Middle frontal gyrus (tissue), 1 donor: ENCODE measurements around the gene ADGRV1.
"Not testable (repeated sequence)": the region's sequence is repeated elsewhere in the genome, so short reads cannot be mapped to it uniquely, and the experiment has no call there.

Experiments
- DNase-seq: peaks from one replicate; pipeline ENCODE4 v3.0.0-alpha.2; 2015; ENCODE audit warnings: low spot score; ENCODE audit errors: extremely low spot score

Gene ADGRV1

DNA sequence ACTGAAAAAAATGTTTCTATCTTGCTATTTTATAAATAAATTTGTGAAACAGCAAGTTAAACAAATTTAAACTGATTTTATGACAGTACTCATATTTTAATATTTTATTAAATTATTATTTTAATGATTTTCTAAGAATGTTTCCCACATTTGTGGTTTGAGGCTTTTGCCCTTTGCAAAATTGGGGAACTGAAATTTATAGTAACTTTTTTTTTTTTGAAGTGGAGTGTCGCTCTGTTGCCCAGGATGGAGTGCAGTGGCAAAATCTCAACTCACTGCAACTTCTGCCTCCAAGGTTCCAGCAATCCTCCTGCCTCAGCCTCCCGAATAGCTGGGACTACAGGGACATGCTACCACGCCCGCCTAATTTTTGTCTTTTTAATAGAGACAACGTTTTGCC, 7.2 kb upstream of the ADGRV1 start:
- DNase-seq, result no peak

DNA sequence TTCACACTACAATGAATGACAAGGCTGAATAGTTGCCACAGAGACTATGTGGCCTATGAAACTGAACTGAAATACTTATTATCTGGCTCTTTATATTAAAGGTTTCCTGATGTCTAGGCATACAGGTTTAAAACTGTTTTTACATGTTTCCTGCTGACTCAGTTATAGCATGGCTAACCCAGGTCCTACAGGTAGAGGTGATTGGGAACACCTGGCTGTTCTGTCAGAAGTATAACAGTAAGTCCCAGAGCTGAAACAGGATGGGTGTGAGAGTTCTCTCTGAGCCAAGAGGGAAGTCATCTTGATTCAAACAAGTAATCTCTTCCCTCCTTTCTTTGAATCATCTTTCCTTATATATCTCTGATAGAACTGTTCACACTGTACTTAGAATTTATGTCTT, 4.9 kb upstream of the ADGRV1 start:
- no peak for DNase-seq

DNA sequence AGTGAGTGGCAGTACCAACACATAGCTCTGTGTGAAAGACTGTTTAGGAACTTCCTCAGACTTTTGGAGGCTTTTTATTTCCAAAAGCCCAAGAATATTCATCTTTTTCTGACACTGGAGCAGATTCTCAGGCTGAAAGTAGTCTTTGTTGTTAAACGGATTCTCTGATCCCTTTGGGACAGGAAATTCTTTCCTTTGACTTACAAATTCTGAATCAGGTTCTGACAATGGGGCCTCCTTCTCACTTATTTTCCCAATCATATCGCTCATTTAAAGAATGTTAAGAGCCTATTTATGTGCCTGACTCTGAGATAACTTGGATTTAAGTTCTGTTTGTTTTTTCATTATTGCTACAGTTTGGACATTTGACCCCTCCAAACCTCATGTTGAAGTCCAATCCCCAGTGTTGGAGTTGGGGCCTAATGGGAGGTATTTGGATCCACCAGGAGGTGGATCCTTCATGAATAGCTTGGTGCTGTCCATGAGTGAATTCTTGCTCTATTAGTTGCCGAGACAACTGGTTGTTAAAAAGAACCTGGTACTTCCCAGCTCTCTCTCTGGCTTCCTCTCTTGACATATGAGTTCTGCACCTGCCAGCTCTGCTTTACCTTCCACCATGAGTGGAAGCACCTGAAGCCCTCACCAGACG, 4.1 kb upstream of the ADGRV1 start:
- DNase-seq, result no peak

DNA sequence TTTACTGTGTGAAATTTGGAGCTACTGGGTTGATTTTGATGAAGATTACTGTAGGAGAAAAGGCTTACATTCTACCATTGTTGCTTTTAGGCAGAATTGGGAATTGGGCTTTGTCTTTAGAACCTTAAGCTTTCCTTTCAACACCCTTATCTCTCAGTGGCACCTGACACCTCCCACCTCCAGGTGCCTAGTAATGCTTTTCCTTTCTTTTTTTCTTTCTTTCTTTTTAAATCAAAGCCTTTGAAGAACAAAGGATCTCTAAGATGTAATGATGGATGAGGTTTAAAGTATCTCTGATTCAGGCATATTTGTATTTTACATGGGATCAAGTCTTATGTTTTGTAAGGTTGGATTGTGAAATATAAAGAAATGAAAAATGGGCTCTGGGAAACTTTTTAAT, 2.9 kb upstream of the ADGRV1 start:
- no peak for DNase-seq

DNA sequence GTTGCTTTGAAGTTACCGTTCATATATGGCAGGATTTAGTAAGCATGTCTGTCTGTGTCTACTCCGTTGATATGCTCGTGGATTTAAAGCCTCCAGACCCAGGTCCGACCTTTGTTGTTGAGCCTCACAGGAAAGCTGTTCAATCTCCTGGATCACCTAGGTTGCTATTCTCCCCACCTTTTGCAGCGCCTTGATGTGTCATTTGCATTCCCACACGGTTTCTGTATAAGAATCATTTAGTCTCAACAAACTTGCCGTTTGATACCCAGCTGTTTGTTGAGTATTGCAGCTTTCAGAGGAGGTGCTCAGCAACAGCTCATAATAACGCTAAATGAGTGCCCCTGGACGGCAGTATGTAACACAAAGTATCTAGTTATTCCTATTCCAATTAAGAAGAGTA, 1.2 kb upstream of the ADGRV1 start:
- DNase-seq, result no peak

DNA sequence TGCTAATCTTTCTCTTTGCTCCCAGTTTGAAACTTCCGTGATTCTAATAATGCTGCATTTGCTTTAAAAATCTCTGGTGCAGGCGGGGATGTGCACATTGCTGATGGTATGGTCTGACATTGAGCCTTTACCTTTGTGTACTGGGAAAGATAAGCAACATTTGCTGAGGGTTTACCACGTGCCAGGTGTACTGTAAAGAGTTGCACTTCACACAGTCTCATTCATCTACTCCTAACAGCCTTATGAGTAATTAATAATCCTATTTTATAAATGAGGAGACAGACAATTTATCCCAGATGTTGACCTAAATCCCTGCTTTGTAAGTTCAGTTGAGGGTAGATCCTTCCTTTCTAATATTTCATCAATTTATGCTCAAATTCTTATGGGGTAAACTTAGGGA, 726 bp upstream of the ADGRV1 start:
- DNase-seq, result no peak

DNA sequence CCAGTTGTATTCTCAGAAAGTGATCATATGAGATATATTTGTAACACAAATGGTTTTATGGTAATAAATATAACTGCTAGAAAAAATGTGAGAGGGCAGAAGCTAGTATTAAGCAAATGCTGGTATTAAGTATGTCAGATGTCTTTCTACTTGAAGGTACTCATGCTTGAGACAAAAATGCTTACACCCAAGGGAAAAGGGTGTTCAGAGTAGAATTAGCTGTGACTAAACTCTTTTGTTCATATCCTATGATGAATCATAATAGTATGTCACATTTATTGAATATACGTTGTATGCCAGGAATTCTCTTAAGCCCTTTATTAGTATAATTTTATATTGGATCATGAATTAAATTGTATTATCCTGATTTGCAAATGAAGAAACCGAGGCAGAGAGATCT, 2.2 kb downstream of the ADGRV1 start:
- DNase-seq, result no peak

DNA sequence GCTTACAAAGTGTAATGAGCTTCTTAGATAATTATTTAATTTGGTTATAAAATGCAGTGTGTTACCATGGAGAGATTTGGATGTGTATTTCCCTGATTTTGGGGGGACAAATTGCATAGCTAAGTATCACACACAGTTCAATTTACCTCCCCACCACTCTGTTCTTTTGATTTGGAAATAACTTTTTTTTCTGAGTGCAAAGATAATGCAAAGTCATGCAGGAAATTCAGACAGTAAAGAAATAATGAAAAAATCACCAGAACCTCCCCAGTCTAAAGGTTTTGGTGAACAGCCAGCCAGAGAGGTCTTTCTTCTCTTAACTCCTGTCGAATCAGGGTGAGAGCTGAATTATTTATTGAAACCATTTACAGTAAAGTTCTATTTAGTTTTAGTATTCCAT, 3.2 kb downstream of the ADGRV1 start:
- DNase-seq, result no peak

DNA sequence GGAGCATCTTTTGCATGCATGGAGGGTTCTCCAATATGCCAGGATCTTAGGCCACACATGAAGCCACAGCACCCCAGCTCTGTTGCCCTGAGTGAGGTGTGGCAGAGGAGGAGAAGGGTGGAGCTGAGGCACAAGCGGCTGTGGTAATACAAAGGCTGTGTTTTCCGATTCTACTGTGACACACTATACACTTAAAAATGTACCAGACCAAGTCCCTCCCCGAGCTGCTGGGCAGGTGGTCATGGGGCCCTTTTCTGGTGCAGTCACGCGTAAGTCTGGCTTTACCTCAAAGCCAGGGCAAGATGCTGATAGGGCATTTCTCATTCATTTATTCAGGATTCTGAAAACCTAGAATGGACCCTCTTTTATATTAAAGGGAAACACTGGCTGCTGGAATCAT, 3.7 kb downstream of the ADGRV1 start:
- no peak for DNase-seq

DNA sequence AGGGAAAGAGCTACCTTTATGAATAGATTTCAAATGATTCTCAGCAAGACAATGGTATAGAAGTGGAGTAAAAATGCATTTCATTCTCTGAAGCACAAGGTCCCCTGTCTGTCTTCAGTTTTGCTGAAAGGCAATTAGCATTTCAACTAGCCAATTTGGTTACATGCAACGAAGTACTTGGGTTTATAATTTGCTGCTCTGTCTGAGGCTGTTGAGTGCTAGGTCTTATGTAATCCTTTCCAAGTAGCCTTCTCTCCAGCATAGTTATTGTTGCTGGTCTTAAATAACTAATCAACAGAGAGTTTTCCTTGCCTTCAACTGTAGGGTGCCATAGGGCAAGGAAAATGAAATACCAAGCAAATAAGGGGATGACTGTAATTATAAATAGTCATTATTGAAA, 4.5 kb downstream of the ADGRV1 start:
- no peak for DNase-seq

DNA sequence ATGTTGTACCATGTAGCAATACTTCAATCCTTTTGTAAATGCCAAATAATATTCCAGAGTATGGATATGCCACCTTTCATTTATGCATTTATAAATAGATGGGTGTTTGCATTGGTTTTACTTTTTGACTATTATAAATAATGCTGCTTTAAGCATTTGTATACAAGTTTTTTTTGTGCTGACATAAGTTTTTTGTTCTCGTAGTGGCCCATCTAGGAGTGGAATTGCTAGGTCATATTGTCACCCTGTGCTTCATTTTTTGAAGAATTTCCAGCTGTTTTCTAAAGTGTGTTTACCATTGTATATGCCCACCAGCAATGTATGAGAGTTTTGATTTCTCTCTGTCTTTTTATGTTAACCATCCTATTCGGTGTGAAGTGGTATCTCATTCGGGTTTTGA, 6.9 kb downstream of the ADGRV1 start:
- no peak for DNase-seq

DNA sequence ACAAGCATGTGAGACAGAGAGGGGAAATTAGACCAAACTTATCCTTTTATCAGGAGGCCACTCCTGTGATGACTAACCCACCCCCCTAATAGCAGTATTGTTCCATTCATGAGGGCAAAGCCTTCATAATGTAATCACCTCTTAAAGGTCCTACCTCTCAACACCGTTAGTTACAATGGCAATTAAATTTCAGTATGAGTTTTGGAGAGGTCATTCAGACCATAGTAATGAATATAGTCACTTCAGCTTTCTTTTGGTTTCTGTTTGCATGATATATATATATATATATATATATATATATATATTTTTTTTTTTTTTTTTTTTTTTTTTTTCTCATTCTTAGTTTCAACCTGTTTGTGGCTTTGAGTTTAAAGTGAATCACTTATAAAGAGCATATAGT, 10.5 kb downstream of the ADGRV1 start:
- no peak for DNase-seq

DNA sequence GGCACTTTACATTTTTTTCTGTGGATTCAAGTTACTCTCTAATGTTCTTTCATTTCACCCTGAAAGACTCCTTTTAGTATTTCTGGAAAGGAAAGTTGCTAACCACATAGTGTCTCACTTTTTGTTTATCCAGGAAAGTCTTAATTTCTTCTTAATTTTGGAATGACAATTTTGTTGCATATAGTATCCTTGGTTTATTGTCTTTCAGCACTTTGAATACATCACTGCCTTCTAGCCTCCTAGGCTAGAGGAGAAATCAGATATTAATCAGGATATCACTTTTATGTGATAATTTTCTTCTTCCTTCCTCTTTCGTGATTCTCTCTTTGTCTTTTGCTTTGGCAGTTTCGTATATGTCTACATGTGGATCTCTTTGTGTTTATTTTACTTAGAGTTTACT, 11.4 kb downstream of the ADGRV1 start:
- no peak for DNase-seq

DNA sequence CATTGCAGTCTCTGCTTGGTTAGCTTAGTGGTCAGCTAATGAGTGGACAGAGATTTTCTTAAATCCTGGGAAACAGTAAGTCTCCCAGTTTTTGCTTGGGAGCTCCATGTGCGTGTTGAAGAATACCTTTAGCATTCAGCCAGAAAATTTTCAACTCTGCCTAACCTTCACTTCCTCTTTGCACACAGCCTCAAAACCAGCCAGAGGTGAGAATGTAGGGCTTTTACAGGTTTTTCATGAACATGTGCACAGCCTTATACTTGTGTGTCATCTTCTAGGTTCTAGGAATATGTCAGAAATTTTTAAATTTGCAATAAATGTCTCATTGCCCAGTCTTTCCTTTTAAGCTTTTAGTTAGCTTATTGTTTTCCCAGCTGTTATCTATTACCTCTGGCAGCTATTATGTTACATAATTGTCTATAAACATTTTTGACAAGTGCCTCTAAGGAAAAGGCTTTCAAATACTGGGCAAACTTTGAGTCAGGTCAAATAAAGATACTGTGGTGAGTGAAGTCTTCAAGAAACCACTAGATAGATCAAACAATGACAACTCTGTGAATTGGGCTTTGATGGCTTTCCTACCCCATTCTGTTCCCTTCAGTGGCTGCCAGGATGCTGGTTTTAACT, 12.7 kb downstream of the ADGRV1 start:
- no peak for DNase-seq

DNA sequence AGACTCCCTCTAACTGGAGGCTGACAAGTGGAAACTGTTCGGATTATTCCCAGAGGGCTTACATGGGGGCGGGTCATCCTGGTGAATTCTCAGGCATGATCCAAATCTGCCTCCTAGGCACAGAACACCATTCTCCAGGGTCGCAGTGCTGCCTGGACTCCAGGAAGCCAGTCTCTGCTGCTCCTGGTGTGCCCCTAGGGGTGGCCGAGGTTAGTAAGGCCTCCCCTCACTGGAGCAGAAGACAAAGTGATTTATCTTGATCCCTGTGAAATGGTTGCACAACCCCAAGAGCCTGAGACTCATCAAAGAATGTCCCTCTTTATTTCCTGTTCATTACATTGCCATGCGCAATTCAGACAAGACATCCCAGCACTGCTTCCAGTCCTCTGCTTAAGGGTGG, 17.1 kb downstream of the ADGRV1 start:
- no peak for DNase-seq

DNA sequence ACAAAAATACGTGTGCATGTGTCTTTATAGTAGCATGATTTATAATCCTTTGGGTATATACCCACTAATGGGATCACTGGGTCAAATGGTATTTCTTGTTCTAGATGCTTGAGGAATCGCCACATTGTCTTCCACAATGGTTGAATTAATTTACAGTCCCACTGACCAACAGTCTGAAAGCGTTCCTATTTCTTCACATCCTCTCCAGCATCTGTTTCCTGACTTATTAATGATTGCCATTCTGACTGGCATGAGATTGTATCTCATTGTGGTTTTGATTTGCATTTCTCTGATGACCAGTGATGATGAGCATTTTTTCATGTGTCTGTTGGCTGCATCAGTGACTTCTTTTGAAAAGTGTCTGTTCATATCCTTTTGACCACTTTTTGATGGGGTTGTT, 18.0 kb downstream of the ADGRV1 start:
- DNase-seq, result not testable (repeated sequence)

DNA sequence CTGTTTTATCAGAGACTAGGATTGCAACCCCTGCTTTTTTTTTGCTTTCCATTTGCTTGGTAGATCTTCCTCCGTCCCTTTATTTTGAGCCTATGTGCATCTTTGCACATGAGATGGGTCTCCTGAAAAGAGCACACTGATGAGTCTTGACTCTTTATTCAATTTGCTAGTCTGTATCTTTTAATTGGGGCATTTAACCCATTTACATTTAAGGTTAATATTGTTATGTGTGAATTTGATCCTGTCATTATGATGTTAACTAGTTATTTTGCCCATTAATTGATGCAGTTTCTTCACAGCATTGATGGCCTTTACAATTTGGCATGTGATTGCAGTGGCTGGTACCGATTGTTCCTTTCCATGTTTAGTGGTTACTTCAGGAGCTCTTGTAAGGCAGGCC, 21.3 kb downstream of the ADGRV1 start:
- not testable (repeated sequence) for DNase-seq

DNA sequence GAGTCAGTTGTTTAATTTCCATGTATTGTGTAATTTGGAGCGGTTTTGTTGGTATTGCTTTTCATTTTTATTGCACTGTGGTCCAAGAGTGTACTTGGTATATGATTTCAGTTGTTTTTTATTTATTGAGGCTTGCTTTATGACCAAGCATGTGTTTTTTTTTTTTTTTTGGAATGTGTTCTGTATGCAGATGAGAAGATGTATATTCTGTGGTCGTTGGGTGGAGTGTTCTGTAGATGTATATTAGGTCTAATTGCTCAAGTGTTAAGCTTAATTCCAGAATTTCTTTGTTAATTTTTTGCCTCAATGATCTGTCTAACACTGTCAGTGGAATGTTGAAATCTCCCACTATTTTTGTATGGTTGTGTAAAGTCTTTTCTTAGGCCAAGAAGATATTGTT, 23.4 kb downstream of the ADGRV1 start:
- DNase-seq, result no peak

DNA sequence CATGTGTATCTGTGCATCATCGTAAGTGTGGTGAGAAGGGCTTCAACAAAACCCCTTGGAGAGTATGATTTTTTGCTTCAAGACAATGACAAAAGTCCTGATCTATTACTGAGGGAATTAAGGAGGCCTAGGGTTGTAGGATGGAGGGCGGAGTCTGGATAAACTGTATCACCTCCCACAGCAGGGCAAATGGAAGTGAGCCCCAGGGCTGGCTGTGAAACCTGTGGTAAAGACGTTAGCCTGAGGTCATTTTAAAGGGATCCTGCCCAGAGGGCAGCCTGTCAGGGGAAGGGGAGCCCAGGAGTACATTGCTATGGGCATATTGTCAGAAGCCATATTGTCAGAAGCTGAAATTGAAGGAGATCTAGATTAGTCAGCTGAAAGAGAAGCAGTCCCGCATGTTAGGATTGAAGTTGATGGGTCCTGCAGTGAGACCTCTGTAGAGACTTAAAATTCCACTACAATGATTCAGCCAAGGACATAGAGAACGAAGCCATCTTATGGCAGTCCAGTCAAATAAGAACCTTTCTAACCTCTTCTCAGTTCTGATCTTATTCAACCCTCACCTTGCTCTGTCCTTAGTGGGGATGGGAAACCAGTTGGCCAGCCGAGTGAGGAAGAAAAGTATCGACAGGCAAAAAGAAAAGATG, 26.9 kb downstream of the ADGRV1 start:
- DNase-seq, result no peak

DNA sequence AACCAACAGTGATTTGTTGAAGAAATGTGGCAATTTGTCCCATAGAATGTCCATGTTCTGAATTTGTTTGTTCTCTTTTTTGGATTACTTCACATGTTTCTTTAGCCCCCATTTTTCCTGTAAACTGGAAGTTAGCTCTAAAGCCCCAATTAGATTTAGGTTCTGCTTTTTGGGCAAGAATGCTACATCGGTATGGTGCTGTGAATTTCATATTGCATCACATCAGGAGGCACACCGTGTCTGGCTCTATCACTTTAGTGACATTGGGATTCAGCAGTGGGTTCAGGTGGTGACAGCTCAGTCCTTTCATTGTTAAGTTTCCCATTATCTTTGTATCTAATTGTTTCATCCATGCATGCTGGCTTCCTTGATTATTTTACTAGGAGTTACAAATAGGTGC, 27.9 kb downstream of the ADGRV1 start:
- DNase-seq, result no peak

DNA sequence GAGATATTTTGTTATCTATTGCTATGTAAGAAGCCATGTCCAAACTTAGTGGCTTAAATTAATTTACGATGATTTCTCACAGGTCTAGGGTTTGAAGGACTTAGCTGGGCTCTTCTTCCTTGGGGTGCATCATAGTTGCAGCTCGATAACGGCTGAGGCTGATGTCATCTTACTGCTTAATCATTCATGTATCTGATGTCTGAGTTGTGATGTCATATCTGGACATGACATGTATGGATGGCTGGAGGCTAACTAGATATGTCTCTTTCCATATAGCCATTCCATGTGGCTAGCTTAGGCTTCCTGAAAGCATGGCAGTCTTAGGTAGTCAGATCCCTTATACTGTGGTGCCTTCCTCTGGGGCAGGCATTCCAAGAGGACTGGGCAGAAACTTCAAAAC, 31.6 kb downstream of the ADGRV1 start:
- DNase-seq, result no peak

DNA sequence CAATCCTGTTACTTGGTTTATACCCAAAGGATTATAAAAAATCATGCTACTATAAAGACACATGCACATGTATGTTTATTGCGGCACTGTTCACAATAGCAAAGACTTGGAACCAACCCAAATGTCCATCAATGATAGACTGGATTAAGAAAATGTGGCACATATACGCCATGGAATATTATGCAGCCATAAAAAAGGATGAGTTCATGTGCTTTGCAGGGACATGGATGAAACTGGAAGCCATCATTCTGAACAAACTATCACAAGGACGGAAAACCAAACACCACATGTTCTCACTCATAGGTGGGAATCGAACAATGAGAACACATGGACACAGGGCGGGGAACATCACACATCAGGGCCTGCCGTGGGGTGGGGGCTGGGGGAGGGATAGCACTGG, 34.5 kb downstream of the ADGRV1 start:
- DNase-seq, result not testable (repeated sequence)

DNA sequence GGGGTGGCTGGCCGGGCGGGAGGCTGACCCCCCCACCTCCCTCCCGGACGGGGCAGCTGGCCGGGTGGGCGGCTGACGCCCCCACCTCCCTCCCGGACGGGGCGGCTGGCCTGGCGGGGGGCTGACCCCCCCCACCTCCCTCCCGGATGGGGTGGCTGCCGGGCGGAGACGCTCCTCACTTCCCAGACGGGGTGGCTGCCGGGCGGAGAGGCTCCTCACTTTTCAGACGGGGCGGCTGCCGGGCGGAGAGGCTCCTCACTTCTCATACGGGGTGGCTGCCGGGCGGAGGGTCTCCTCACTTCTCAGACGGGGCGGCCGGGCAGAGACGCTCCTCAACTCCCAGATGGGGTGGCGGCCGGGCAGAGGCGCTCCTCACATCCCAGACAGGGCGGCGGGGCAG, 37.2 kb downstream of the ADGRV1 start:
- DNase-seq, result not testable (repeated sequence)
